CD14-positive monocyte (primary cell): ENCODE data around the gene GLP2R. TPM values are rescaled to one million over a fixed set of nuclear protein-coding genes. Genes with fewer than 3 reads are reported as not detected.

Experiments used
- DNase-seq, 3 donors: peaks; one replicate each; pipeline ENCODE4 v3.0.0-alpha.2; 2011 to 2022
- H2AFZ ChIP-seq: 2 replicates; pipeline ENCODE4 v1.6.0; 2012; ENCODE audit warnings: mild to moderate bottlenecking, low read depth, low read length, inconsistent platforms; ENCODE audit not compliant: insufficient read depth, poor library complexity, severe bottlenecking
- H3K27ac ChIP-seq, 2 donors: 1 replicate in 1 of 2; 2 replicates in 1 of 2; pipeline ENCODE4 v1.5.1; 2012 to 2013; ENCODE audit warnings: low read length in 2 of 2, control low read depth in 1 of 2, inconsistent platforms in 1 of 2, low read depth in 1 of 2, mild to moderate bottlenecking in 1 of 2
- H3K27me3 ChIP-seq, 2 donors: one replicate each; pipeline versions ENCODE4 v1.6.0 to v1.6.1; 2011 to 2013; ENCODE audit warnings: low read length in 2 of 2; ENCODE audit not compliant: control insufficient read depth in 2 of 2, insufficient read depth in 2 of 2
- H3K36me3 ChIP-seq, 2 donors: replicated peaks in 1 of 2; 1 replicate in 1 of 2; 2 replicates in 1 of 2; pipeline versions ENCODE4 v1.5.1 to v1.6.1; 2012 to 2013; ENCODE audit warnings: low read length in 2 of 2, control low read depth in 1 of 2, inconsistent platforms in 1 of 2, mild to moderate bottlenecking in 1 of 2; ENCODE audit not compliant: insufficient read depth in 2 of 2, control insufficient read depth in 1 of 2
- H3K4me1 ChIP-seq, 2 donors: 1 replicate in 1 of 2; 2 replicates in 1 of 2; pipeline versions ENCODE4 v1.5.1 to v1.6.1; 2012 to 2013; ENCODE audit warnings: low read length in 2 of 2, control low read depth in 1 of 2, inconsistent platforms in 1 of 2, mild to moderate bottlenecking in 1 of 2, moderate library complexity in 1 of 2; ENCODE audit not compliant: insufficient read depth in 2 of 2, control insufficient read depth in 1 of 2
- H3K4me2 ChIP-seq: replicated peaks from 2 replicates; pipeline ENCODE3; 2012; ENCODE audit warnings: low read length, moderate library complexity, mild to moderate bottlenecking; ENCODE audit not compliant: poor library complexity, severe bottlenecking; ENCODE audit errors: extremely low read depth
- H3K4me3 ChIP-seq, 3 experiments: fragments of 200-600 bp in 1 of 3; sonication (generic) in 1 of 3; replicated peaks in 1 of 3; 1 replicate in 2 of 3; 2 replicates in 1 of 3; pipeline ENCODE4 v1.5.1; 2011 to 2013; ENCODE audit warnings: low read length in 3 of 3, mild to moderate bottlenecking in 3 of 3, control low read depth in 2 of 3, low read depth in 2 of 3, inconsistent platforms in 1 of 3, moderate library complexity in 1 of 3
- H3K79me2 ChIP-seq: 2 replicates; pipeline ENCODE4 v1.6.0; 2012; ENCODE audit warnings: mild to moderate bottlenecking, control low read depth, inconsistent platforms, low read length, moderate library complexity; ENCODE audit not compliant: insufficient read depth
- H3K9ac ChIP-seq: 2 replicates; pipeline ENCODE4 v1.6.0; 2017; ENCODE audit warnings: low read length, mild to moderate bottlenecking; ENCODE audit not compliant: insufficient read depth, poor library complexity, severe bottlenecking
- H3K9me3 ChIP-seq, 2 donors: replicated peaks in 1 of 2; 1 replicate in 1 of 2; 2 replicates in 1 of 2; pipeline versions ENCODE4 v1.5.1 to v1.6.1; 2012 to 2013; ENCODE audit warnings: low read length in 2 of 2, control low read depth in 1 of 2; ENCODE audit not compliant: control insufficient read depth in 1 of 2, insufficient read depth in 1 of 2
- H4K20me1 ChIP-seq: 2 replicates; pipeline ENCODE4 v1.6.0; 2012; ENCODE audit warnings: mild to moderate bottlenecking, low read length, control low read depth, moderate library complexity; ENCODE audit not compliant: insufficient read depth
- H3K27ac Mint-ChIP-seq, 7 donors: one replicate each; pipeline ENCODE4 v1.8.0; 2020; ENCODE audit warnings: mild to moderate bottlenecking in 7 of 7, mixed read lengths in 7 of 7, moderate library complexity in 6 of 7, inconsistent platforms in 2 of 7
- H3K27me3 Mint-ChIP-seq, 3 donors: one replicate each; pipeline ENCODE4 v1.8.0; 2021 to 2022; ENCODE audit warnings: low read depth in 3 of 3, mild to moderate bottlenecking in 3 of 3, mixed read lengths in 3 of 3, moderate library complexity in 3 of 3, inconsistent platforms in 1 of 3
- H3K36me3 Mint-ChIP-seq, 2 donors: one replicate each; pipeline ENCODE4 v1.8.0; 2020; ENCODE audit warnings: mixed read lengths in 2 of 2, inconsistent platforms in 1 of 2, mild to moderate bottlenecking in 1 of 2
- H3K4me1 Mint-ChIP-seq: one replicate; pipeline ENCODE4 v1.8.0; 2020; ENCODE audit warnings: mild to moderate bottlenecking, mixed read lengths
- H3K4me3 Mint-ChIP-seq, 2 donors: one replicate each; pipeline ENCODE4 v1.8.0; 2020; ENCODE audit warnings: mild to moderate bottlenecking in 2 of 2, mixed read lengths in 2 of 2, moderate library complexity in 1 of 2
- H3K9me3 Mint-ChIP-seq, 7 donors: one replicate each; pipeline ENCODE4 v1.8.0; 2020 to 2022; ENCODE audit warnings: mixed read lengths in 7 of 7, mild to moderate bottlenecking in 6 of 7, moderate library complexity in 6 of 7, inconsistent platforms in 2 of 7
- WGBS: methylation state at CpG from one replicate; pipeline ENCODE4 v1.1.5; 2013; ENCODE audit warnings: missing lambda C conversion rate; ENCODE audit not compliant: insufficient coverage; 5-methylcytosine and 5-hydroxymethylcytosine counted together
- intact Hi-C, 2 donors: fragments of 100-400 bp; cut with micrococcal nuclease; formaldehyde crosslinking; loops; one replicate each; pipeline versions ENCODE4 v1.15.0 to v1.15.1; 2023
- polyA minus RNA-seq: library from RNA; depleted of rRNA, polyadenylated mRNA; stranded (reverse); fragments of >200 nt; gene quantifications from 2 replicates; pipeline ENCODE4 v1.2.3, GENCODE V29; 2012
- polyA plus RNA-seq, 3 donors: library from polyadenylated mRNA; depleted of rRNA in 1 of 3; unstranded in 2 of 3; stranded (reverse) in 1 of 3; fragments of 300-500 nt in 2 of 3; fragments of >200 nt in 1 of 3; fragmentation: Illumina TruSeq in 2 of 3; gene quantifications; 1 replicate in 2 of 3; 2 replicates in 1 of 3; pipeline ENCODE4 v1.2.3, GENCODE V29; 2012 to 2021
- total RNA-seq, 12 experiments: library from RNA in 1 of 12; stranded (reverse) in 1 of 12; fragments of 120-200 nt in 1 of 12; gene quantifications; one replicate each; pipeline ENCODE4 v1.2.4 and lab custom pipeline; 2013 to 2026; ENCODE audit warnings: mixed read lengths in 6 of 12, inconsistent platforms in 1 of 12
- TF ChIP-seq, protein P1 (sequence below): fragments of 200-600 bp; IDR thresholded peaks from one replicate; pipeline ENCODE4 v1.8.0; 2022; ENCODE audit warnings: antibody characterized with exemption, mild to moderate bottlenecking

Gene GLP2R
- total RNA-seq (2013) = not detected
- polyA plus RNA-seq = not detected
- not detected in 2 replicates for polyA minus RNA-seq
- 0 to 1.5 (median 0.08) reads per million in 11 experiments for total RNA-seq (lab: John Stamatoyannopoulos, UW)

- Mint-ChIP-seq H3K4me3 (no peak within 1 kb of the TSS), H3K9me3 (no peaks in the 10 kb centered on the region), H3K4me1 (no peaks in the 10 kb centered on the region), H3K36me3 (no peaks in the 10 kb centered on the region), H3K27ac (peak within 1 kb of the TSS in 1 of 7 donors; percentile 28), H3K27me3 (peaks cover 3 to 13% (median 9%) of the 10 kb centered on the region in 3 donors)
- no peaks in the 10 kb centered on the region for H3K36me3 ChIP-seq
- H3K27ac ChIP-seq = no peak within 1 kb of the TSS
- no peaks in the 10 kb centered on the region for H4K20me1 ChIP-seq
- intact Hi-C loops = no loop called here
- H3K4me3 ChIP-seq = no peak within 1 kb of the TSS
- H3K4me1 ChIP-seq = no peaks in the 10 kb centered on the region
- WGBS = 85% methylated on average over 18 of the region's 21 CpGs
- TF ChIP-seq, protein P1, sequence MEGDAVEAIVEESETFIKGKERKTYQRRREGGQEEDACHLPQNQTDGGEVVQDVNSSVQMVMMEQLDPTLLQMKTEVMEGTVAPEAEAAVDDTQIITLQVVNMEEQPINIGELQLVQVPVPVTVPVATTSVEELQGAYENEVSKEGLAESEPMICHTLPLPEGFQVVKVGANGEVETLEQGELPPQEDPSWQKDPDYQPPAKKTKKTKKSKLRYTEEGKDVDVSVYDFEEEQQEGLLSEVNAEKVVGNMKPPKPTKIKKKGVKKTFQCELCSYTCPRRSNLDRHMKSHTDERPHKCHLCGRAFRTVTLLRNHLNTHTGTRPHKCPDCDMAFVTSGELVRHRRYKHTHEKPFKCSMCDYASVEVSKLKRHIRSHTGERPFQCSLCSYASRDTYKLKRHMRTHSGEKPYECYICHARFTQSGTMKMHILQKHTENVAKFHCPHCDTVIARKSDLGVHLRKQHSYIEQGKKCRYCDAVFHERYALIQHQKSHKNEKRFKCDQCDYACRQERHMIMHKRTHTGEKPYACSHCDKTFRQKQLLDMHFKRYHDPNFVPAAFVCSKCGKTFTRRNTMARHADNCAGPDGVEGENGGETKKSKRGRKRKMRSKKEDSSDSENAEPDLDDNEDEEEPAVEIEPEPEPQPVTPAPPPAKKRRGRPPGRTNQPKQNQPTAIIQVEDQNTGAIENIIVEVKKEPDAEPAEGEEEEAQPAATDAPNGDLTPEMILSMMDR = no peak
- no peak within 1 kb of the TSS for H2AFZ ChIP-seq
- no peaks in the 10 kb centered on the region for H3K27me3 ChIP-seq
- no peaks in the 10 kb centered on the region for H3K9me3 ChIP-seq
- DNase-seq = no peak
- no peak within 1 kb of the TSS for H3K9ac ChIP-seq
- no peaks in the 10 kb centered on the region for H3K79me2 ChIP-seq
- no peak within 1 kb of the TSS for H3K4me2 ChIP-seq
These were observed at the start of gene GLP2R for GRCh38 chr17:9825641-9826150. TSS of gene GLP2R (plus strand) at chr17:9825924. CDS start at chr17:9826064, 140 bp downstream.

GRCh38 chr17:9776911-9777310, 48.8 kb upstream of the GLP2R start:
- peaks cover 0 to 6% (median 0%) of the 10 kb centered on the region in 7 donors for H3K9me3 Mint-ChIP-seq
- Histone ChIP-seq H4K20me1 (no peaks in the 10 kb centered on the region), H3K9me3 (no peaks in the 10 kb centered on the region), H2AFZ (no peak overlapping the region), H3K4me2 (no peak overlapping the region), H3K4me3 (no peak overlapping the region), H3K27me3 (no peaks in the 10 kb centered on the region), H3K9ac (no peak overlapping the region), H3K36me3 (no peaks in the 10 kb centered on the region), H3K79me2 (no peaks in the 10 kb centered on the region), H3K27ac (no peak overlapping the region), H3K4me1 (no peaks in the 10 kb centered on the region)
- peaks cover 2 to 5% (median 3%) of the 10 kb centered on the region in 3 donors for H3K27me3 Mint-ChIP-seq
- DNase-seq = no peak
- H3K4me3 Mint-ChIP-seq = no peak overlapping the region
- no peak overlapping the region for H3K27ac Mint-ChIP-seq
- TF ChIP-seq, protein P1 = no peak
- H3K4me1 Mint-ChIP-seq = no peaks in the 10 kb centered on the region
- no peaks in the 10 kb centered on the region for H3K36me3 Mint-ChIP-seq
- 94% methylated on average over 6 of the region's 9 CpGs for WGBS
- intact Hi-C loops = no loop called here
